Stimulated activated CD8-positive, alpha-beta memory T cell treated with anti-CD3 and anti-CD28 coated beads, Interleukin-4, amount 100 ng/mL, for 48 hours (primary cell): ENCODE data around the gene ZCCHC24.
"Not testable (repeated sequence)": the region's sequence is repeated elsewhere in the genome, so short reads cannot be mapped to it uniquely, and the experiment has no call there.

Experiments
- DNase-seq: peaks from one replicate; pipeline ENCODE4 v3.0.0-alpha.2; 2020

ZCCHC24 gene

DNA sequence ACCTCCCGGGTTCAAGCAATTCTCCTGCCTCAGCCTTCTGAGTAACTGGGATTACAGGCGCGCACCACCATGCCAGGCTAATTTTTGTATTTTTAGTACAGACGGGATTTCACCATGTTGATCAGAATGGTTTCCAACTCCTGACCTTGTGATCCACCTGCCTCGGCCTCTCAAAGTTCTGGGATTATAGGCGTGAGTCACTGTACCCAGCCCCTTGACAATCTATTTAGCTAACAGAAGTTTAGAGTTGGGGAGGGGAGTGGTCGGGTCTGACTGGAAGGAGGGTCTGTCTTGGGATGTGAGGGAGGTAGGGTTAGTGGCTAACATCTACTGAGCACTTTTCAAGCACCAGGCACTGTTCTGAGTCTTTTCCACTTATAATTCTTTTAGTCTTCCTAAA, 27.0 kb upstream of the ZCCHC24 start:
- DNase-seq, result no peak

DNA sequence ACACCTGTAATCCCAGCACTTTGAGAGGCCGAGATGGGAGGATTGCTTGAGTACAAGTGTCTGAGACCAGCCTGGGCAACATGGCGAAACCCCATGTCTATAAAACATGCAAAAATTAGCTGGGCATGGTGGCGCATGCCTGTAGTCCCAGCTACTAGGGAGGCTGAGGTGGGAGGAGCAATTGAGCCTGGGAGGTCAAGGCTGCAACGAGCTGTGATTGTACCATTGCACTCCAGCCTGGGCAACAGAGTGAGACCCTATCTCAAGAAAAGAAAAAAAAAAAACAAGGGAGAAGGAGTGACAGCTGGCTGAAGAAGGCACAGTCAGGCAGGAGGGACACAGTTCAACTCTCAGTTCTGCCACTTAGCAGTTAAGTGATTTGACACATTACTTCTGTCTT, 26.4 kb upstream of the ZCCHC24 start:
- no peak for DNase-seq

DNA sequence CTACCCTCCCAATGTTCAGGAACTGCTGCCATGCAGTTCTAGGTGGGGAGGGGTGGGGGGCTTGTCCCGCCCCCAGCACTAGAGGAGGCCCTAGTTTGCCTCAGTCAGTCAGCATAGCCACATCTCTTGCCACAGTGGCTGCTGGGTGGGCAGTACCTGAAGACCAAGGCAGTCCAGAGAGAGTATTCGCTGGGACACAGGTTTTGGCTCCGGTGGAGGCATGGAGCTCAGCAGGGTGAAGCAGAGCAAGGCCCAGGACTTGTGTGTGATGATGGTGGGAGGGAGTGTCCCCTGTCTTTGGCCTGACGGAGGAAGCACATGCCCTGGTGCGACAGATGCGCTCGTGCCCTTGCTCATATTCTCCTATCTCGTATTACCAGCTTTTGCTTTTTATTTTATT, 24.7 kb upstream of the ZCCHC24 start:
- DNase-seq, result no peak

DNA sequence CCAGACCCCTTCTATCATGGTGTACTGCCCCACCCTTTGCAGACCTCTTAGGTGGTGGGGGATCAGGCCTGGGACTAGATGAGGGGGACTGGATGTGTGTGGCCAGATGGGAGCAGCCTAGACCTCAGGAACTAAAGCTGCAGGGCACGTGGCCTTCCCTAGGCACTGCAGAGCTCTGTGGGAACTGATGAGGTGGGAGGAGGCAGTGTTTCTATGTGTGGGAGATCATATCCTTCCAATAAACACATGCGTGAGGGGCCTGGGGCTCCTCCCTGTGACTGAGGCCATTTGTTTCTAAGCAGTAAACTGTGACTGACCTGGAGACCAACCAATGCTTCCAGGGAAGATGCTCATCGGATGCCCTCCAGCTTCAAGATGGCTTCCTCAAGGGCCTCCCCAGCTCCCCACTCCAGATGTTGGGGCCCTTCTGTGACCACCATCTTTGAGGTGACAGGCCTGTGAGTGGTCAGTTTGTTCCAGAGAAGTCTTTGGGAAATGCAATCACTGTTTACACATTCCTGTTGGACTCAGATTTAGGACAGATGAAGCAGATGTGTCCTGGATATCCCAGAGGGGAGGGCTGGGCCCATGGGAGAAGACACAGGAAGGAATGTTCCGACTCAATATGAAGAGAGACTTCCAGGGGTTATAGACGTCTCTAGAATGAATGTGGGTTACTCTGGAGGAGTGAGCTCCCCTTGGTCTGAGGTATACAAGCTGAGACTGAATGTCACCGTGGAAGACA, 23.6 kb upstream of the ZCCHC24 start:
- no peak for DNase-seq

DNA sequence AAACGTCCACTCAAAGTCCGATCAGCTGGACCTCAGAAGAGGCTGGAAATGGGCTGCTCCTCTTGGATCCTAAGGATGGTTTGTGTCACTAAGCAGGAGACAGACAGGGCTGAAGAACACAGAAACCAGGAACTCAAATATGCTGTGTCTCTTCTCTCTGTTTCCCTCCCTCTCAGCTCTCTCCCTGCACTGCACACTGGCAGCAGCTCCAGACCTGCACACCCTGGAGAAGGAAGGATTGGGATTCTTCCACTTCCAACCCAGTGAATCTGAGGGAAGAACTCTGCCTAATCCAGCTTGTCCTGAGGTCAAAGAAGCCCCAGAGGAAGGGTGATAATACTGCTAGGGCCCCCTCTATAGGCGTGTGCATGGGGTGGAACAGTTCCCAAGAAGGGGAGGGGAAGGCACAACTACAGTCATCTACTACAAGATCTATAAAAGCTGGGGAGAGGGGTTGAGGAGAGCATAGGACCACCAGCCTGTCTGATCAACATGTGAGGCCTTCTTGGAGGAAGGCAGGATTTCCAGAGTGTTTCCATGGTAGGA, 22.7 kb upstream of the ZCCHC24 start:
- no peak for DNase-seq

DNA sequence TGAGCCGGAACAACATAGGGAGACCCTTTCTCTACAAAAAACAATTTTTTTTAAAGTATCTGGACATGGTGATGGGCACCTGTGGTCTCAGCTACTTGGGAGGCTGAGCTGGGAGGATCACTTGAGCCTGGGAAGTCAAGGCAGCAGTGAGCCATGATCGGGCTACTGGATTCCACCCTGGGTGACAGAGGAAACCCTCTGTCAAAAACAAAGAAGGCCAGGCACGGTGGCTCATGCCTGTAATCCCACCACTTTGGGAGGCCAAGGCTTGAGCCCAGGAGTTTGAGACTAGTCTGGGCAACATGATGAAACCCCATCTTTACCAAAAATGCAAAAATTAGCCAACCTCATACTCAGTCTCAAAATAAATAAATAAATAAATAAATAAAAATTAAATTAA, 19.9 kb upstream of the ZCCHC24 start:
- no peak for DNase-seq

DNA sequence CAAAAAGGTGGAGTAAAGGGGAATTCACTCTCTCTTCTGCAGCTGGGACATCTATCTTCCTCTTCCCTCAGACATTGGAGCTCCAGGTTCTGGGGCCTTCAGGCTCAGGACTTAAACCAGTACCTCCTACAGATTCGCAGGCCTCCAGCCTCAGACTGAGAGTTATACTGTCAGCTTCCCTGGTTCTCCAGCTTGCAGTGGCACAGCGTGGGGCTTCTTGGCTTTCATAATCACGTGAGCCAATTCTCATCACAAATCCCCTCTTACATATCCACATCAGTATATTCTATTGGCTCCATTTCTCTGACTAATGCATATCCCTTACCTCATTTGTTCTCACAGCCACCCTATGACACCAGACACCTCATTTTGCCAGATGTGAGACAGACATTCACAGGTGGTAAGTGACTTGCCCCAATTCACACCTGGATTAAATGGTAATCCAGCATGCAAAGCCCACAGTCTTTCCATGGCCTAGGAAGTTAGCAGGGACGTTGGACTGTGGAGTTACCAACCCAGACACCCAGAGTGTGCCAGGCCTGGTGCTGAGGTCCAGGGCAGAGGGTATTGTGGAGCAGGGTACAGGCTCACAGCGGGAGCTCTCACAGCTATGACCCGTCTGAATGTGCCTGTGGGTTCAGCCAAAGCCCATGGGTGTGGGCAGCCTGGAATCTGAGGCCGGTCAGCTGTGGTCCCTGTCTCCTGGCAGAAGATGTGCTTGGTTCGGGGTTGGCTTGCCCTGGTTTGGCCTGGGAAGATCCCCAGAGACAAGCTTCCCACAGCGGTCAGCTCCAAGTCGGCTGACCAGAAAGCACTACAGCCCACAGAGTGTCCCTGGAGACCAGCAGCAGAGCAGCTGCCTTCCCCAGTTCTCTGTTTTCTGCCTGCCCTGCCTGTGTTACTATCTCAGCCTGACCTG, 18.4 kb upstream of the ZCCHC24 start:
- no peak for DNase-seq

DNA sequence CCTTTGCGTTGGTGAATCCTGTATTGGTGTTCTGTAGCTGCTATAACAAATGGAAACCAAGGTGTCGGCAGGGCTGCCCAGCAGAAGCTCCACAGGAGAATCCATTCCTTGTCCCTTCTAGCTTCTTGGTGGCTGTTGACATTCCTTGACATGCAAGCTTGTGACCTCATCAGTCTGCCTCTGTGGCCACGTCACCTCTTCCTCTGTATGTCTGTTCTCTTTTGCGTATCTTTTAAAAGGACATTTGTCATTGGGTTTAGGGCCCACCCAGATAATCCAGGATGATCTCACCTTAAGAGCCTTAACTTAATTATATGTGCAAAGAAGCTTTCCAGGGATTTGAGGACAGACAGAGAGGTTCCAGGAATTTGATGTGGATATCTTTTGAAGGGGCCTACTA, 15.3 kb upstream of the ZCCHC24 start:
- no peak for DNase-seq

DNA sequence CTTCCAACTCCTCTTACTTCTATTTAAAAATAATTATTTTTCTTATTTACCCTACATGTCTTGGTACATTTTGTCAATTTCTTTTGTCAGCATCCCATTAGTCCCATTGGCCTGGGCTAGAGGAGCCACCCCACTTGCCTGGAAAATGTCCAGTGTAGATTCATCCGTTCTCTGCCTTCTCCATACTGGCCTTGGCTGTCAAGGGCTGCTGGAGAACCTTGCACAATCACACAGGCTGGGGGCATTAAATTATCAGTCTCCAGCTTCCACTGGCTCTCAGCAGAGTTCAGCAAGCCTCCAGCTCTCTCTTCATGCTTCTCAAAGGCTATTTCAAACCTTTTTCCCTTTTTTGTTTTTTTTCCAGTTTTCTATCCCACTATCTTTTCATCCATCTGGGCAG, 13.8 kb upstream of the ZCCHC24 start:
- DNase-seq, result no peak

DNA sequence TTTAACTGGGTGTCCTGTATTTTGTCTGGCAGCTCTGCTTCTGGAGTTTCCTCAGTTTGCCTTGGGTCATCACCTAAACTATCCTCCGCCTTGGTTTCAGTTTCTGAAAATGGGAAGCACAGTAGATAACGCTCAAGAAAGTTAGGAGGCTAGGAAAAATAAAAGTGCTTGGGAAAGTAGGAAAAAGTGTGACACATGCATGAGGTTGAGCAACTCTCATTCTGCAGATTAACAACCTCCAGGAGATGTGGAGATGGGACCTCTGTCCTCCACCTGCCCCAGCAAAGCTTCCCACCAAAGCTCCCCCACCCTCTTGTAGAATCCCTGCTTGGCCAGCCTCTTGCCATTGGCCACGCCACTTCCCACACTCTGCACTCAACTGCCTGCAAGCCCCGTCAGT, 13.1 kb upstream of the ZCCHC24 start:
- DNase-seq, result no peak

DNA sequence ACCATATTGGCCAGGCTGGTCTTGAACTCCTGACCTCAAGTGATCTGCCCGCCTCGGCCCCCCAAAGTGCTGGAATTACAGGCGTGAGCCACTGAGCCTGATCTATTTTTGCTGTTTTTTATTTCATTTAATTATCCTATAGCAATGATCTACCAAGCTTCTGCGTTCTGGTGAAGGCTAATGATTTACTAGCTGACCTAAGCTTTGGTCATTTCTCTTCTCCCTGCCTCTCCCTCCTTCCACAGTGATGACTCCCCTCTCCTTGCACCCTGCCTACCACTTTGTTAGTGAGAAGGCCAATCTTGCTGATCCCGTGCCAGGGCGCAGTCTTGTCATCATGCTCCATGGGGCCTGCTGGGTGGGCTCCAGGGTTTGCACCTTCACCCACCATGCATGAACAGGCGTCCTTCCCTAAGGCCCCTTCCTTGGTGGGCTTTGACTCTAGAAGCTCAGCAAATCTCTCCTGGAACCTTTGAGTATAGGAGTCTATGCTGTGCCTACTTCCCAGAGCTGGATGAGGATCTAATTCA, 11.9 kb upstream of the ZCCHC24 start:
- DNase-seq, result no peak

DNA sequence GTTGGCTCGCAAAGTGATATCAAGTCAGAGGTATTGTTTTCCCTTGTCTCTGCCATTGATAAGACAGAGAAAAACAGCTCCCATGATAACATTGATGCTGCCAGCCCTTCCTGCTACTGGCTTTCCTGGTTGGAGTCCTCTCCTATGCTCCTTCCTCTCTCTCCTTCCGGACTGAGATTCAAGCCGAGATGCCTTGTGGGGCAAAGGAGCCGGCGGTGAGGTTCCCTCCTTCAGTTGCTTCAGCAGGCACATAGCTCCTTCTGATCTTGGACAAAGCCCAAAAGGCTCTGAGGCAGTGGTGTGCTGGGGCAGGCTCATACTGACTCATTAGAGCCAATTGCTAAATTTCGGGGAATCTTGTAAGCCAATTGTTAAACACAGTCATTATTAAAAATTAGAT, 8.8 kb upstream of the ZCCHC24 start:
- no peak for DNase-seq

DNA sequence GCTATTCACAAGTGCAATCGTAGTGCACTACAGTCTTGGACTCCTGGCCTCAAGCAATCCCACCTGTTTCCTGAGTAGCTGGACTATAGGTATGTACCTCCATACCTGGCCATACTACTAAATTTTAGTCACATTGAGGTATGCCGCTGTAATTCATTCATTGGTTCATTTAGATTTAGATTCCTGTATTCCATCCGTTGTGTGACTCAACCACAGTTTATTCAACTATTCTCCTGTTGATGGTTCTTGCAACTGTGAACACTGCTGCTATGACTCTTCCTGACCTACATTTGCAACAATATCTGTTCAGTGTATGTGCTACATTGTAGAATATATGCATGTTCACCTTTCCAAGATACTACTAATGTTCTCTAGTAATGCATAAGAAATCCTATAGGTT, 8.0 kb upstream of the ZCCHC24 start:
- DNase-seq, result no peak

DNA sequence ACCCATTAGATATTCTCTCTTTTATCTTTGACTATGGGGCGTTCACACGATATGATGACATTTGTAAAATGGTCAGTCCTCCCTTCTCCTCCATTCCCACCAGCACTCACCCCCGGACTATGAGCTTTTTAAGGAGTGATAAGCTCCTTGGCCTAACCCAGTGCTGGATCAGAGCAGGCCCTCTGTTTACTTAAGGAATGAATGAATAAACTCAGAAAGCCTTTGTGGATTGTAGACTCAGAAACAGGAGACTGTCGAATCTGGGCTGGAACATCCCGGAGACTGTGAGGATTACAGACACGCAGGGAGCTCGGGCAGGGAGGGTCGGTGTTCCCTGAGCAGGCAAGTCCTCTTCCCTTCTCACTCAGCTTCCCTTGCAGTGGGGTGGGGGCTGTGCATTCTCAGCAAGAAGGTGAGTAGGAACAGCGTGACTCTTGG, 6.8 kb upstream of the ZCCHC24 start:
- no peak for DNase-seq

DNA sequence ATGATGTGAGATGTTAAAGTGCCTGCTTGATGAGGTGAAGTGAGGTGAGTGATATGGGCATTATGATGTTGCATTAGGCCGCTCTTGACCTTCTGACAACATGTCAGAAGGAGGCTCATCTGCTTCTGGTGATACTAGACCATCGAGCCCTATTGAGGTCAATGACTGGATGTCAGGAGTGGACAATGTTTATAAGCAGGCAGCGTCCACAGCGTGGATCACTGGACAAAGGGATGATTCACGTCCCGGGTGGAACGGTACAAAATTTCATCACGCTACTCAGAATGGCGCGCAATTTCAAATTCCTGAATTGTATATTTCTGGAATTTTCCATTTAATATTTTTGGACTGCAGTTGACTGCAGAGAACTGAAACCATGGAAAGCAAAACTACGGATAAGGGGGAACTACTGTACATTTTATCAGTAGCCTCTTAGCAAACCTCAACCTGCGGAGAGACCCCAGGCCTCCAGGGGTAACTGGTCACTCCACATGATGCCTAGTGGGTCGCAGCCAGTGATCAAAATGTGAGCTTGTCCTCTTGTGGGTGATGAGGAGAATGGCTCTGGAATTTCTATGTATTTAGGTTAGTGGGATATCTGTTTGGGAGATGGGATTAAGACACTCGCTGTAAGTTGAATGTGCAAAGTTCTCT, 5.7 kb upstream of the ZCCHC24 start:
- DNase-seq, result no peak

DNA sequence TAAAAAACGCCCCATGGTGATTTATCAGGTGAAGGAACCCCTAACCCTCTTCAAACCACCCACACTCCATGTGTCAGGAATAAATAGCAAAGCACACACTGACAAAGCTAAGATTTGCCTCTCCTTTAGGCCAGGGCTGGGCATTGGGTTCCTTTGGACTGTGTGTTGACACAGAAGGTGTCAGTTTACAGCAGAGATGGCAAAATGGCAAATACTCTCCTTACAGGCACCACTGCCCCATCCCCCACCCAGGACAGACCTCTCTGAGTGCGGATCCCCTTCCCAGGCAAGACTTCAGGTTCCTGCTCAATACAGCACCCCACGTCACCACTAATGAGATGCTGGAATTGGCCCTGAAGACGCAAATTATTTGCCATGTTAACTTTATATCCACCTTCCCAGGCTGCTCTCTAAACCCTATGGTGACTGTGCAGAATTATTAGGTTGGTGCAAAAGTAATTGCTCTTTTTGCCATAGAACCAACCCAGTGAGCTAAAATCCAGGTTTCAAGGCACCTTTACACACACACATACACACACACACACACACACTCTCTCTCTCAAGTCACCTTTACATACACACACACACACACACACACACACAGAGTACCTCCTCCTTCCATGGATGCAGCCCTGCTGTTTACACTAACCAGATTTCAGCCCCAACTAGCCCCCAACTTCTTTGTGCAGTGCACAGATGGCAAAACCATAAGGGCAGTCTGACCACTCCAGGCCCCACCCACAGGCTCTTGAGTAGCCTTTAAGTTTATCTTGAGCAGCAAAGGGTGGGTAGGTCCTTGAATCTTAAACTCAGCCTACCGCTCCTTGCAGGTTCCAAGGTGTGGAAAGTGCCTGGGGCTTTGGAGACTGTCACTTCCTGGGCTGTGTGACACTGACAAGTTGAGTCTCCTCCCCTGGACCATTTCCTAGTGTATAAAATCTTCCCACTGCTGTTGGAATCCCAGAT, 4.0 kb upstream of the ZCCHC24 start:
- DNase-seq, result no peak

DNA sequence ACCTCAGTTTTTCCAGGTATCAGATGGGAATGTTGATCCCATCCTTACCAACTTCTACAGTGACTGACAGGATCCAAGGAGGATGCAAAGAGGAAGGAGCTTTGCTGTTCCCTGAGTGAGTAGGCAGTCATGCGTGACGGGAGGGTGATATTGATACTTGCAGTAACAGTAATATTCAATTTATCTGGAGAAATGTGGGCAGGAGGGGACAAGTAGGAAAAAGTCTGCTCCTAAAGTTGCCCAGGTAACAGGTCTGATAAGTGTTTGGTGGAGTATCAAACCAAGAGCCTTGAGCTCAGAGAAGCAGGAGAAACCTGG, 3.3 kb upstream of the ZCCHC24 start:
- no peak for DNase-seq

DNA sequence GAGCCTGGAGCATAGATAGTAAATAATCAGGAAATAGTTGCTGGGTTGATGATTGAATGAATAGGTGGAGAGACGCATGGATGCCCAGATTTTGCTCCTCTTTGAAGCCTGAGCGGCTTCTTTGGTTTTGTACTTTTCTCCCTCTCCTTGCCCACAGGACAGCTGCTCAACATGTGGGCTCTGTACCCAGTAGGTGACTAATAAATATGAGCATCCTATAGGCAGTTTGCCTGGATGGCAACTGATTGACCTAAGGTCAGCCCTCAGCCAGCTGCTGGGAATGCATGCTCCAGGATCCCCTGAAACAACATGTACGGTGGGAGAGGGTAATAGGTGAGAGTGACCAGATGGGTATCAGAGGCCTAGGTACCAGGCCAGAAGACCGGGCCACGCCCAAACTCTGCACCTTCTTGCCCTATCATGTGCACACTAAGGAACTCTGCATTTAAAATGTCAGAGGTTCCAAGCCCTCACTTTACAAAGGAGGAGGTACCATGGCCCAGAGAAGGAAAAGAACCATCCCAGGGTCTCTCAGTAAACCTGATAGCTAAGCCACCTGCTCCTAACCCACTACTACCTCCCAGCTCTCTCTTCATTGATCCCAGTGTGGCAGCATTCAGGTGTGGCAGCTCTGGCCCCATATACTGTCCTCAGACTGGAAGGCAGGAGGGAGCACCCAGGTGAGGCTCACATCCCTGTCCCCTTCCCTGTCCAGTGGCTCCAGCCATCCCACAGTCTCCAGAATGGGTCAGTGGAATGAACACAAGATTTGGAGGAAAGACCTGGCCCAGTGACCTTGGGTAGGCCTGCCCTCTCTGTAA, 2.7 kb upstream of the ZCCHC24 start:
- DNase-seq, result no peak

DNA sequence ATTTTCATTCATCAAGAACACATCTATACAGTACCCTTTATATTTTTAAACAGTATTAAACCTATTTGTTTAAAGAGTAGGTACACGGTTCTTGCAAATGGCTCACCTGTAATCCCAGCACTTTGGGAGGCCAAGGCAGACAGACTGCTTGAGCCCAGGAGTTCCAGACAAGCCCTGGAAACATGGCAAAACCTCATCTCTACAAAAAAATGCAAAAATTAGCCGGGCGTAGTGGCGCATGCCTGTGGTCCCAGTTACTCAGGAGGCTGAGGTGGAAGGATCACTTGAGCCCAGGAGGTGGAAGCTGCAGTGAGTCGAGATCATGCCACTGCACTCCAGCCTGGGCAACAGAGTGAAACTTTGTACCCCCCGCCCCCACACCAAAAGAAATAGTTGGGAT, 1.8 kb upstream of the ZCCHC24 start:
- not testable (repeated sequence) for DNase-seq

DNA sequence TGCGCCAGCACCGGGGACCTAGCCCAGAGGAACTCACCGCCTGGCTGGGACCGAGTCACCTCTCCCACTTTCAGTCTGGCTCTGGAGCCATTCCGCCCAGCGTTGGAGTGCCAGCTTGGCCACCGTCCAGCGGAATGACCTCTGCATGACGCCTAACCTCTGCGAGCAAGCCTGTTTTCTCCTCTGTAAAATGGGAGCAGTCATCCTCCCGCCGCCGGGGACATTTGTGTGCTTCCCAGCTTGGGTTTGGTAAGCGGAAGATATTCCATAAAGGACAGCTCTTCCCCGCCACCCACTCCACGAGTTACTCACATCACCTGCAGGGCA, 1.3 kb upstream of the ZCCHC24 start:
- no peak for DNase-seq

DNA sequence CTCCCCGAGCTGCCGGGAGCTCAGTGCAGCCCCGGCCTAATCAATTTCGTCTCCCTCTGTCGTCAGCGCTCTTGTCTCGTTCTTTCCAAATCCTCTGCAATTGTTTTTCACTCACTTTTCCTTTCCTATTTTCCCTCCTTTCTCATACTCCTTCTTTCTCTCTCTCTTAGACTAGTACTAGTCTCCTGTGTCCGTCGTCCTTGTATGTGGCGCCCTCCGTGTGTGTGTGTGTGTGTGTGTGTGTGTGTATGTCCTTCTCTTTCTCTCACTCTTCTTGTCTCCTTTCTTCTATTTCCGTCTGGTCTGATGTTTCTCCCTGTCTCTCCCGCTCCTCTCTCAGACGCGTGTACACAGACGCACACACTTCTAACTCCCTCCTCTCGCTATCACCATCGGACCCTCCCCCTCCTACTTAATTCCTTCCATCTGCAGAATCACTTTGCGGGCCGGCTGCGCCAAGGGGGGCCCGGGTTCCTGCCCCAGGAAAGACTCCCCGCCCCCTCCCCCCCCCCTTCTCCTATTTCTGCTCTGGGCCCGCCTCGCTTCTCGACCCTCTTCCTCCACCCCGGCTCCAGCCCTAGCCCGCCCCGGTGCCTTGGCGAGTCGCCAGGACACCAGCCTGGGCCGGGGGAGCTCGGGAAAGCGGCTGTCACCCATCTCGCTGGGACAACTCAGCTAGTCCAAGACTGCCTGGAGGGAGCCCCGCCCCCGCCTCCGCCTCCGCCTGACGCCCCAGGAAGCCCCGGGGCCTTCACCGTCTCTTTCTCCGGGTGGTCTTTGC, 743 bp upstream of the ZCCHC24 start:
- no peak for DNase-seq
